Activated CD4-positive, CD25-positive, alpha-beta regulatory T cell (primary cell): ENCODE measurements around the gene POLD1.
A peak's percentile ranks its signal among the peaks of the same experiment; 100 is the strongest.
"Not testable (repeated sequence)": the region's sequence is repeated elsewhere in the genome, so short reads cannot be mapped to it uniquely, and the experiment has no call there.

Experiments used
- DNase-seq, 4 experiments: peaks; one replicate each; lab custom pipeline; 2025; lab: John Stamatoyannopoulos, UW

Gene POLD1

DNA sequence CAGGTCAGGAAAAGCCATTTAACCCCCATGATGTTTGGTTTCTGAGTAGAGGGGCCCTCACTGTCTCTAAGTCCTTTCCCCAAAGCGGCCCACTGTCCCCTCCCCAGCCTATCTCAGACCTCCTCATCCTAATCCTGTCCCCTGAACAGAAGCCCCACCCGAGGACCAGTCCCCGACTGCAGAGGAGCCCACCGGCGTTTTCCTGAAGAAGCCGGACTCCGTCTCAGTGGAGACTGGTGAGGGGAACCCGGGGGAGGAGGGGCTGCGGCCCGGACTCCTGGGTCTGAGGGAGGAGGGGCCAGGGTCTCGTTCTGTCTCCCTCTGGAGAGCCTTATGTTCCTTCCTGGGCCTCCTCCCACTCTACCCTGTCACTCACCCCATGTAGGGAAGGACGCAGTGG lies 51.5 kb downstream of the POLD1 start:
- no peak for DNase-seq

DNA sequence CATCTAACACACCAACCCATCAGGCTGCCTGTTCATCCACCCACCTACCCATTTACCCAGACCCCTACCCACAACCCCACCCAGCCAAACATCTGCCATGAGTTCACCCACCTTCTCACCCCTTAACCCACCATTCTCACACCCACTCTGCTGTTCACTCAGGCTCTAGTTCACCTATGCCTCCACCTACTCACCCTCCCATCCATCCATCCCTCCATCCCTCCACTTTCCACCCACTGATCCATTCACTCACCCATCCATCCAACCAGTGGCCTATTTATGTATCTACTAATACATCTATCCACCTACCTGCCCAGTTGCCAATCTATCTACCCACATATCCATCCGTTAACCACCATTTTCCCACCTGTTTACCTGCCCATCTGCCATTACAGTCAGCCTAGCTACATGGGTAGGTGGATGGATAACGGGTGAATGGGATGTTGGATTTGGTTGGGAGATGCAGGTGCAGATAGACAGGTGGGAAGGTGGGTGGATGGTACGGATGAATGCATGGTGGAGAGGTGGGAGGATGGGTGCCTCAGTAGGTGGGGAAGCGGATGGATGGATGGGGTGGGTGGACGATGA lies 53.8 kb downstream of the POLD1 start:
- DNase-seq, result no peak

DNA sequence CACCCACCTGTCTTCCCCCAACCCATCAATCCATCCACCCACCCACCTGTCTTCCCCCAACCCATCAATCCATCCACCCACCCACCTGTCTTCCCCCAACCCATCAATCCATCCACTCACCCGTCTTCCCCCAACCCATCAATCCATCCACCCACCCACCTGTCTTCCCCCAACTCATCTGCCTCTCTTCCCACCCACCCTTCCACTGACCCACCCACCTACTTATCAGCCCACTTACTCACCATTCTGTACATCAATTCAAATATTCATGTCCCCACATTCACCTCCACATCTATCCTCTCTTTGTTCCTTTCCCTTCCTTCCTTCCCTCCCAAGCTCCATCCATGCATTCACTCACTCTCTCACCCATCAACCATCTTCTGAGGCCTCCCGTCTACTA lies 55.0 kb downstream of the POLD1 start:
- not testable (repeated sequence) for DNase-seq

DNA sequence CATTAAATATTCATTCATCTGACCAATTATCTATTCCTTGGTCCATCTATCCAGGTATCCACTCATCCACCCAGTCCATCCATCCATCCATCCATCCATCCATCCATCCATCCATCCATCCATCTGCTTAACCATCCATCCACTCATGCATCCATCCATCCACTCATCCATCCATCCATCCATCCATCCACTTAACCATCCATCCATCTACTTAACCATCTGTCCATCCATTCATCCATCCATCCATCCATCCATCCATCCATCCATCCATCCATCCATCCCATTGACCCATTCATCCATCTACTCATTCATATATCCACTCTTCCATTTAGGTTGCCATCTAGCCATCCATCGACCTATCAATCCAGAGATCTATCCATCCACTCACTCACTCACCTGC lies 59.9 kb downstream of the POLD1 start:
- DNase-seq, result no peak

DNA sequence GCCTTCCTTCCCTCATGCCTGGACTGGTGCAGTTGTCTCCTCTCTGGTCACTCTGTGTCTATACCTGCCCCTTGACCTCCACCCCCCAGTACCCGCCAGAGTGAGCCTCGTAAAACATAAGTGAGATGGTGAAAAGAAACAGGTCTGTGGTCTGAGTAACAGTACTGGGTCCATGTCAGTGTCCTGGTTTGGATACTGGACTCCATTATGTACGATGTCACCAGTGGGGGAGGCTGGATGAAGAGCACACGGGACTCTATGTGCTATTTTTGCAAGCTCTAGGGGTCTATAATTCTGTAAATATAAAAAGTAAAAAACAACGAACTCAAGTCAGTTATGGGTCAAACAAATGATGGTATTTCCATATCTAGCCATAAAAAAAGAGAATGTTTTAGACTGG lies 62.9 kb downstream of the POLD1 start:
- no peak for DNase-seq

DNA sequence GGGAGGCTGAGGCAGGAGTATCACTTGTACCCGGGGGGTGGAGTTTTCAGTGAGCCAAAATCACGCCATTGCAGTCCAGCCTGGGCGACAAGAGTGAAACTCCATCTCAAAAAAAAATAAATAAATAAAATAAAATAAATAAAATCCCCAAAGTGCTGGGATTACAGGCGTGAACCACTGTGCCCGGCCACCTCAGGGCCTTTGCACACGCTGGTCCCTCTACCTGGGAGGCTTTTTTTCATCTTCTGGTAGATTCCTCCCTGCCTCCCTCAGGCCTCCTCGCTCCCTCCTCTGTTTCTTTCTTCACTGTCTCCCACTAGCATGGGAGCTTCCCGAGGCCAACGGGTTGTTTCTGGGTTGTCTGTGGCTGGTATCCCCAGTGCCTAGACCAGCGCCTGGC lies 63.6 kb downstream of the POLD1 start:
- no peak for DNase-seq

DNA sequence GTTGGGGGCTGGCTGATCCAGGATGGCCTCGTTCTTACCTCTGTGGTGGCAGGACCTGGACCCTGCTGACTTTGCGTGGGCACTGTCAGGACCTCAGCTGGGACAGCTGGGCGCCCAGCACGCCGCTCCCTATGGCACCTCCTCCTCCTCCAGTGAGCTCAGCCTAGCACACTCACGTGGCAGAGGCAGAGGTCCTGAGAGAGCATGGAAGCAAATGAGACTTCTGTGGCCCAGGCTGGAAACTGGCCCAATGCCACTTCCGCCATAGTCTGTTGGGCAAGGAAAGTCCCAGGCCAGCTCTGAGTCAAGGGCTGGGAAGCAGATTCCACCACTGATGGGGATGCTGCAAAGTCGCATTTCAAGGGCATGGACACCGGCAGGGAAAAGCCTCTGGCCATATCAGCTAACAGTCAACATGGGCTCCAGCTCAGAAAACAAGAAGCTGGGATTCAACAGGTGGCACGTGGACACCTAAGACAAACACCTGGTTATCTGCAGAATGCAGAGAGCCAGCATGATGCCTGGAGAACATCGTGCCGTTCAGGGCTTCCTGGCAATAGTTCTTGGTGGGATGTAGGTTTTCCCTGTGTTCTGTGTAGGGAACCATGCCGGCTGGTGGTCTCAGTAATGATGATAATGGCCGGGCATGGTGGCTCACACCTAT lies 65.2 kb downstream of the POLD1 start:
- no peak for DNase-seq

DNA sequence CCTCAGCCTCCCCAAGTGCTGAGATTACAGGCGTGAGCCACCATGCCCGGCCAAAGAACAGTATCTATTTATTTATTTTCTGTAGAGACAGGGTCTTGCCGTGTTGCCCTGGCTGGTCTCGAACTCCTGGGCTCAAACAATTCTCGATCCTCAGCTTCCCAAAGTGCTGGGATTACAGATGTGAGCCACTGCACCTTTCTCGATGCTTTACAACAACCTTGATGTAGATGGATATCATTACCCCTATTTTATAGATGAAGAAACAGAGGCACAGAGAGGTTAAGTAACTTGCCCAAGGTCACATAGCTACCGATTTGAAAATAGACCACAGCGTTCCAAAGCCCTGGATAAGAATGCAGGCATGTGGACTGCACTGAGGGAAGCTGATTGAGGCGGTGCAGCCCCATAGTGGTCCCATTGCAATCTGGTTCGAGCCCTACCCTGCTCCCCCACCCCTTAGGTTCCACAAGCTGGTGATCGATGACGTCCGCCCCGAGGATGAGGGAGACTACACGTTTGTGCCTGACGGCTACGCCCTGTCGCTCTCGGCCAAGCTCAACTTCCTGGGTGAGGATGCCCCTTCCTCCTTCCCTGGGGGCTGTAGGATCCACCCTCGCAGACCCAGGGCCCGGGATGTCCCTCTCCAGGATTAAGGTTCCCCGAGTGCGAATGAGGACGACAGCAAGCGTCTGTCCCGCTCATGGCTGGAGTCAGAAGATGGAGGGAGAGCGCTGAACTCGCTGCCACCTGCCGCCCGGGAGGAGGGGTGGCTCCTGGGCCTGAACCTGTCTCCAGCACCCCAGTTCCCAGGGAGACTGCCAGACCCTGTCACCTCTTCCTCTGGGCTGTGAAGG lies 66.4 kb downstream of the POLD1 start:
- DNase-seq, result no peak

DNA sequence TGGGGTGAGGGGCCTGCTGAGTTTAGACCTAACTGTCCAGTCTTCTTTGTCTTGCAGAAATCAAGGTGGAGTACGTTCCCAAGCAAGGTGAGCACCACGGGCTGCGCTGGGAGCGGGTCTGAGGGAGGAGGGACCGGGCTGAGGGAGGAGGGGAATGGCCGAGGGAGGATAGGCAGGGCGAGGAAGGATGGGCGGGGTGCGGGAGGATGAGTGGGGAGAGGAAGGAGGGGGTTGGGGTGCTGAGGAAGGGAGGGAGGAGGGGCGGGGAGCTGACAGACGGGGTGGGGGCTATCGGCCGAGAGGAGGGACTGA lies 67.0 kb downstream of the POLD1 start:
- no peak for DNase-seq

DNA sequence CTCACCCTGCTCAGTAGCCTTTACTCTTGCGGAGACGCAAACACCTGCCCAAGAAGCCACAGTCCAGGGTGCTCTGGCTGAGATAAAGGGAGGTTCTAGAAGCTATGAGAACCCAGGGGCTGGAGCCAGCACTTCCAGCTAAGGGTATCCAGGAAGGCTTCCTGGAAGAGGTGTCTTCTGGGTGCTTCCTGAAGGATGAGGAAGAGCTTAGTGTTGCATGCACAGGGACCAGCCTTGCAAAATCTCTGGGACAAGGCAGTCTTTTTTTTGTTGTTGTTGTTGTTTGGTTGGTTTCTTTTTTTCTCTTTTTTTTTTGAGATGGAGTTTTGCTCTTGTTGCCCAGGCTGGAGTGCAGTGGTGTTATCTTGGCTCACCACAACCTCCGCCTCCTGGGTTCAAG lies 69.1 kb downstream of the POLD1 start:
- no peak for DNase-seq

DNA sequence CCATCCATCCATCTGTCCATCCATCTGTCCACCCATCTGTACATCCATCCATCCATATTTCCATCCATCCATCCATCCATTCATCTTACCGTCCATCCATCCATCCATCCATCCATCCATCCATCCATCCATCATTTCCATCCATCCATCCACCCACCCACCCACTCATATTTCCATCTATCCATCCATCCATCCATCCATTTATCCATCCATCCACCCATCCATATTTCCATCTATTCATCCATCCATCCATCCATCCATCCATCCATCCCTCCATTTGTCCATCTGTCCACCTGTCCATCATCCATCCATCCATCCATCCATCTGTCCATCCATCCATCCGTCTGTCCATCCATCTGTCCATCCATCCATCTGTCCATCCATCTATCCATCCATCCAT lies 71.8 kb downstream of the POLD1 start:
- DNase-seq, result no peak

DNA sequence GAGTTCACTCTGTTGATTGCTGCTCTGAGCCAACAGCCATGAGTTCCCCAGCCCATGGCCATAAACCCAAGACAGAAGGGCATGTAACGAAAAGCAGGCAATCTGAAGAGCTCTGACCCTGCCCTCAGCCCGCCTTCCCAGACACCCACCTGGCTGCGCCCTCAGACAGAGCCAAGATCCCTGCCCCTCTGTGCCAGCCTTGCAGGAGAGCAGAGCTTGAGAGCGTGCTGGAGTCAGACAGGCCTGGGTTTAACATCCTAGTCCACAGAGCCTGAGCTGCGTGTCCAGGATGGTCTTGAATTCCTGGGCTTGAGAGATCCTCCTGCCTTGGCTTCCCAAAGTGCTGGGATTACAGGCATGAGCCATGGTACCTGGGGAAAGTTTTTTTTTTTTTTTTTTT lies 73.2 kb downstream of the POLD1 start:
- DNase-seq, result no peak

DNA sequence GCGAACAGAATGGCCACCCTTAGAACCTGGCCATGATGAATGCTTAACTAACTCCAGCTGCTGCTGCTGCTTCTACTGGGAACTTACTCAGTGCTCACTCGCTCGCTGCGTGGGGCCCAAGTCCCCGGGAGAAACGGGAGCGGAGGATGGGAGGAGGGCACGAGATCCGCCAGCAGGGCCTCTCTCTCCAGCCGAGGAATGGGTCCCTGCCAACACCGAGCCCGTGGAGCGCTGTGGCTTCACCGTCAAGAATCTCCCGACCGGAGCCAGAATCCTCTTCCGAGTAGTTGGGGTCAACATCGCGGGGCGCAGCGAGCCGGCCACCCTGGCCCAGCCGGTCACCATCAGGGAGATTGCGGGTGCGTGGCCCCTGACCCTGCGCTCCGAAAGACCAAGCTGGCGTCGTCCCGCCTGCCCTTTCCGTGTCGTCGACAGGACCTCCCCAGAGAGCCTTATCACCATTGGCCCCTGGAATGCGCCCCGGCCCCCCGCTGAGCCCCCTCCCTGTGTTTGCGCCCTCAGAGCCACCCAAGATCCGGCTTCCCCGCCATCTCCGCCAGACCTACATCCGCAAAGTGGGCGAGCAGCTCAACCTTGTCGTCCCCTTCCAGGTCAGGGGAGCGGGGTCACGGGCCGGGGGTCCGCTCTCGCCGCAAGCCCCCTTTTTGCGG lies 74.4 kb downstream of the POLD1 start:
- DNase-seq, result no peak

DNA sequence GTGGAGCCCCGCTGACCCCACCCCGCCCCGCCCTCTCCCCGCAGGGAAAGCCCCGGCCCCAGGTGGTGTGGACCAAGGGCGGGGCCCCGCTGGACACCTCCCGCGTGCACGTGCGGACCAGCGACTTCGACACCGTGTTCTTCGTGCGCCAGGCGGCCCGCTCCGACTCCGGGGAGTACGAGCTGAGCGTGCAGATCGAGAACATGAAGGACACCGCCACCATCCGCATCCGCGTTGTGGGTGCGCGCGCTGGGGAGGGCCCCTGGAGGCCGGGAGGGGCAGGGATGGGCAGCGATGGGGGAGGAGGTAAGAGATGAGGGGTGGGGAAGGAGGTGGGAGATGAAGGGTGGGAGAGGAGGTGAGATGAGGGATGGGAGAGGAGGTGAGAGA lies 74.9 kb downstream of the POLD1 start:
- DNase-seq, result no peak

DNA sequence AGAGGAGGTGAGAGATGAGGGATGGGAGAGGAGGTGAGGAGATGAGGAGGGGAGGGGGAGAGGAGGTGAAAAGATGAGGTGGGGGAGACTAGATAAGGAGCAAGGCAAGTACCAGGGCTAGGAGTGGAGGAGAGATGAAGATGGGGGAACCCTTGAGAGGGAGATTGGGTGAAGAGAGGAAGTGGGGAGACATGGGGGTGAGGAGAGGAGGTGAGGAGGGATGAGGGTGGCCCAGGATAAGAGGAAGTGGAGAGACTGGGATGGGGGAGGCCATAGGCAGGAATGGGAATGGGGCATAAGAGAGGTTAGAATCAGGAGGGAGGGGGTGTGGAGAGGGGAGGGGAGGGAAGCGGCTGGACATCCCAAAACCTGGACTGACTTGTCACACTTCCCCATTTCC lies 75.5 kb downstream of the POLD1 start:
- no peak for DNase-seq

DNA sequence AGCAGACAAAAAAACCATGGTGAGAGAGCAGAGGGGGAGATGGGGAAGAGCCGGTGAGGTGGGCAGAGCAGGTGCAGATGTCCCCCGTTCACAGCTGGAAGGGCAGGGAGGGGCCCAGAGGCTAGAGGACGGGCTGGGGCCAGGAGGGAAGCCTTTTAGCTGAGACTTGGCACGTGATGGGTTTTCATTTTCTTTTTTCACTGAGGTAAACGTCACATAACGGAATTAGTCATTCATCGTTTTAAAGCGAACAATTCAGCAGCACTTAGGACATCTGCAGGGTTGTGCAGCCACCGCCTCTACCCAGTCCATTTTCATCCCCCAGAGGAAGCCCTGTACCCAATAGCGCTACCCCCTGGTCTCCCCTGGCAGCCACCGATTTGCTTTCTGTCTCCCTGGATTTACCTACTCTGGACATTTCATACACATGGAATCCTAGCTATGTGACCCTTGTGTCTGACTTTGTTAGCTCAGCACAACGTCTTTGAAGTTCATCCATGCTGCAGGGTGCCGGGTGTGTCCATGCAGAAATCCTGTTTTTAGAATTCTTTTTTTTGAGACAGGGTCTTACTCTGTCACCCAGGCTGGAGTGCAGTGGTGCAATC lies 76.1 kb downstream of the POLD1 start:
- no peak for DNase-seq

DNA sequence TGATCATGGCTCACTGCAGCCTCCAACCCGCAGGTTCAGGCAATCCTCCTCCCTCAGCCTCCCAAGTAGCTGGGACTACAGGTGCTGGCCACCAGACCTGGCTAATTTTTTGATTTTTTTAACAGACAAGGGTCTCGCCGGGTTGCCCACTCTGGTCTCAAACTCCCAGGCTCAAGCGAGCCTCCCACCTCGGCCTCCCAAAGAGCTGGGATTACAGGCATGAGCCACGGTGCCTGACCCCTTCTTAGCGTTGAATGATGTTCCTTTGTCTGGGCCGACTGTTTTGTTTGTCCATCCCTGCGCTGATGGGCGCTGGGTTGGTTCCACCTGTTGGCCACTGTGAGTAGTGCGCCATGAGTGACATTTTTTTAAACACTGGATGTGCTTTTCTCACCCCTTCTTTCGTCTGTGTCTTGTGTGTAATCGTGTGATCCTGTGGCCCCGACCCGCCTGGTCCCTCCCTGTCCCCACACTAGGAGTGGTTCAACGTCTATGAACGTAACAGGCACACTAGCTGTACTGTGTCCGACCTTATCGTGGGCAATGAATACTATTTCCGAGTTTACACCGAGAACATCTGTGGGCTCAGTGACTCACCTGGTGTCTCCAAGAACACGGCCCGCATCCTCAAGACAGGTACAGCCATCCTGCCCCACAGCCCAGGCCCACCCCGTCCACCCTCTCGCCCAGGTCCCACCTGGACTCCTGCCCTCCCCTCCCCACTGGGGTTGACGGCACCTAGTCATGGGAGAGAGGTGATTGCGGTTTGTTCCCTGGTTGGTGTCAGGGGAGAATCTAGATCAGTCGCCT lies 77.1 kb downstream of the POLD1 start:
- peak in 1 of 4 experiments; percentile 30 for DNase-seq

DNA sequence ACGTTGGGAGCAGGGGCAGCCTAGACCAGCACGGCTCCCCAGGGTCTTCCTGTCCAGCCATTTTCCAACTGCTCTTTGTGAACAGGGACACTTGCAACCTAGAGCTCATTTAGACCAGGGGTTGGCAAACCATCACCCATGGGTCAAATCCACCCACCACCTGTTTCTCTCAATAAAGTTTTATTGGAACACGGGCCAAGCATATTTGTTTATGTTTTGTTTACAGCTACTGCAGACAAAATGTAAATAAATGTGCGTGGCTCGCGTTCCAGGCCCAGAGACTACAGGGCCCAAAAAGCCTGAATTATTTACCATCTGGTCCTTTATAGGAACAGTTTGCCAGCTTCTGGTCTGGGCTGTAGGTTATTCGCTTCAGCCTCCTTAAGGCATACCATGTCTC lies 78.8 kb downstream of the POLD1 start:
- DNase-seq, result no peak

DNA sequence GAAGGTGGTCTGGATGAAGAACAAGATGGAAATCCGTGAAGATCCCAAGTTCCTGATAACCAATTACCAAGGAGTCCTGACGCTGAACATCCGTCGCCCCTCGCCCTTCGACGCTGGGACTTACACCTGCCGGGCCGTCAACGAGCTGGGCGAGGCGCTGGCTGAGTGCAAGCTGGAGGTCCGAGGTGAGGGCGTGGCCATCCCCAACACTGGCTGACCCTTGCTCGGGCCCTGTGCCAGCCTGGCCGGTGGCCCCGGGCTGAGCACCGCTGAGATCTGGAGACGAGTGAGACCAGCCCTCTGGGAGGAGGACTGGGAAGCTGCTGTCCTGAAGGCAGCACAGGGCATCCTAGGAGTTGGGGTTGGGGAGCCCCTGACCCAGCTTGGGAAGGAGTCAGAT lies 80.2 kb downstream of the POLD1 start:
- DNase-seq, result no peak

DNA sequence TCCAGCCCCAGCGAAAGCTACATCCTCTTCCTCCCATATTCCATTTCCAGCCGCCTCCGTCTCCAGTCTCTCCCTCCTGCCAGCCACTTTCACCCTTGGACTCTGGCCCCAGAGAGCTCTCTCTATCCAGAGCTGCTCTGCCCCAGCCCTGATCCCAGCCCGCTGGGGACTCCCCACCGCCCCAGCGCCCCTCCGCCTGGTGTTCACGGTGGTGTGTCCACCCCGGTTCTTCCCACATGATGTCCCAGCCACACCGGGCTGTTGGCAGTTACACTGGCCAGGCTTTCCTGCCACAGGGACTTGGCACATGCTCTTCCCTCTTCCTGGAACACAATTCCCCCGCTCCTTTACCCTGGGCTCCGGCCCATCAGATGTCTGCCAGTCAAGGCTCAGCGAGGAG lies 80.9 kb downstream of the POLD1 start:
- DNase-seq, result no peak

DNA sequence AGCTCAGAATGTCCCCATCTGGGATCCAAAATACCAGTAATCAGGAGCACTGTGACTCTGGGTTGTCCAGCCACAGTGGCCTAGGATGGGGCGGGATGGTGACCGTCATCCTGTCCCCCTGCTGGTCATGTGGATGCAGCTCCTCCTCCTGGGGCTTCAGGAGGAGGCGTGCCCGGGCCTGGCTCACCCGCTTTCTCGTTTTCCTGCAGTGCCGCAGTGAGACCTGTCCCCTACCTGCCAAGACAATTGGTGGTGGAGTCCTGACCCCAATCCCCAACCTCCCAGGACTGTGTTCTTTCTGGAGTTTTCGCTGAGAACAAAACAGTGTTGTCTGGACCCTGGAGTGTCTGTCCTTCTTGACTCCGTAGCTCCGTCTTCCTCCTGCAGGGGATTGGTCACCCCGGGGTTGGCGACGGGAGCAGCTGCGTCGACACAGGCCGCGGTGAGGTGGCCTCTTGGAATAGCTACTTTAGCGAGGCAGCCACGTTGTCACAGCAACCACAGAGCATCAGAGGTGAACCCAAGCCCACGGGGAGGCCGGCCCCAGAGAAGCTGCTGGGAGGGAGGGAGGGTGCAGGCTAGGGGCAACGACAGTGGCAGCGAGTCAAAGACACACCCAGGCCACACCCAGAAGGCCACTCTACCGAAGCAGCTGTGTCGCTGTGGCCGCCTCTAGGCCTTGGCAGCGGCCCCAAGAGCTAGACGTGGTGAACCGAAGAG lies 82.0 kb downstream of the POLD1 start:
- DNase-seq, result no peak
